ENCODE results near the gene TTLL7. TPM values are rescaled to one million over a fixed set of nuclear protein-coding genes. Genes with fewer than 3 reads are reported as not detected.

Gene TTLL7
- total and polyA plus RNA-seq, 2 donors (not counting 1 experiment from before 2014, with no cell fraction given): 0.01 TPM; not detected in 1

GRCh38 chr1:83822208-83822607 lies 176.7 kb downstream of the TTLL7 start:
- Histone ChIP-seq H3K79me2 (ENCODE audit: control insufficient read depth, insufficient read depth, low read length) (no peaks in the 10 kb centered on the region), H3K4me3 (ENCODE audit: control extremely low read depth in 1 of 5, extremely low read depth in 1 of 5, insufficient read depth in 1 of 5, low read depth in 2 of 5, low read length in 4 of 5) (no peak overlapping the region), H3K9me3 (ENCODE audit: control extremely low read depth in 1 of 3, control insufficient read depth in 2 of 3, insufficient read depth in 1 of 3, low read length in 2 of 3) (peaks cover 0 to 5% (median 2%) of the 10 kb centered on the region in 3 donors), H3K4me1 (ENCODE audit: control insufficient read depth in 2 of 2, insufficient read depth in 2 of 2, low read length in 2 of 2) (peaks cover 6 to 7% of the 10 kb centered on the region in 2 donors), H3K27me3 (replicated peaks in 1 of 4; ENCODE audit: control extremely low read depth in 1 of 4, control insufficient read depth in 3 of 4, insufficient read depth in 4 of 4, low read length in 3 of 4) (no peaks in the 10 kb centered on the region), H3K27ac (ENCODE audit: low read length in 2 of 2) (no peak overlapping the region), H3K4me2 (replicated peaks; ENCODE audit: low read depth, low read length, poor library complexity, severe bottlenecking) (no peak overlapping the region), H3K36me3 (replicated peaks in 1 of 2; ENCODE audit: control extremely low read depth in 1 of 2, control insufficient read depth in 1 of 2, extremely low read depth in 1 of 2, insufficient read depth in 2 of 2, low read length in 1 of 2) (no peaks in the 10 kb centered on the region), H2AFZ (ENCODE audit: insufficient read depth, low read depth, low read length, poor library complexity, severe bottlenecking) (no peak overlapping the region), H3K9ac (ENCODE audit: low read length) (no peak overlapping the region), H4K20me1 (ENCODE audit: control insufficient read depth, insufficient read depth, low read length, poor library complexity, severe bottlenecking) (no peaks in the 10 kb centered on the region)
- TF ChIP-seq EZH2 (IDR thresholded peaks at IDR 0.05; ENCODE audit: borderline replicate concordance, insufficient read depth, low read depth, low read length, poor library complexity, severe bottlenecking) (no peak), CTCF (IDR thresholded peaks at IDR 0.05) (no peak)
- Mint-ChIP-seq H3K9me3 (ENCODE audit: insufficient read depth) (peaks cover 4% of the 10 kb centered on the region), H3K4me3 (no peak overlapping the region), H3K27me3 (no peaks in the 10 kb centered on the region), H3K4me1 (peaks cover 15% of the 10 kb centered on the region), H3K27ac (no peak overlapping the region)
- no peak for DNase-seq
- ATAC-seq (ENCODE audit: low read depth): no peak
- ChIA-PET CTCF (no interaction called here), POLR2A (no interaction called here)
- WGBS (ENCODE audit: insufficient coverage): 90% methylated on average over 3 of the region's 3 CpGs
- intact Hi-C loops (cut with micrococcal nuclease): no loop called here

GRCh38 chr1:83819436-83819835 lies 179.5 kb downstream of the TTLL7 start:
- H3K36me3 ChIP-seq (replicated peaks in 1 of 2; ENCODE audit: control extremely low read depth in 1 of 2, control insufficient read depth in 1 of 2, extremely low read depth in 1 of 2, insufficient read depth in 2 of 2, low read length in 1 of 2): no peaks in the 10 kb centered on the region
- no CpG with 5 or more reads among the region's 1 CpG for WGBS (ENCODE audit: insufficient coverage)
- no peaks in the 10 kb centered on the region for H3K79me2 ChIP-seq (ENCODE audit: control insufficient read depth, insufficient read depth, low read length)
- H3K4me1 ChIP-seq (ENCODE audit: control insufficient read depth in 2 of 2, insufficient read depth in 2 of 2, low read length in 2 of 2): peaks cover 6 to 7% of the 10 kb centered on the region in 2 donors
- no peaks in the 10 kb centered on the region for H3K27me3 Mint-ChIP-seq
- no peaks in the 10 kb centered on the region for H3K27me3 ChIP-seq (replicated peaks in 1 of 4; ENCODE audit: control extremely low read depth in 1 of 4, control insufficient read depth in 3 of 4, insufficient read depth in 4 of 4, low read length in 3 of 4)
- TF ChIP-seq CTCF (IDR thresholded peaks at IDR 0.05): no peak
- TF ChIP-seq EZH2 (IDR thresholded peaks at IDR 0.05; ENCODE audit: borderline replicate concordance, insufficient read depth, low read depth, low read length, poor library complexity, severe bottlenecking): no peak
- ATAC-seq (ENCODE audit: low read depth) (no peak), DNase-seq (no peak)
- no peak overlapping the region for H3K4me3 Mint-ChIP-seq
- POLR2A ChIA-PET: no interaction called here
- H3K4me1 Mint-ChIP-seq: peaks cover 15% of the 10 kb centered on the region
- H3K4me3 ChIP-seq (ENCODE audit: control extremely low read depth in 1 of 5, extremely low read depth in 1 of 5, insufficient read depth in 1 of 5, low read depth in 2 of 5, low read length in 4 of 5): no peak overlapping the region
- H3K9ac ChIP-seq (ENCODE audit: low read length): no peak overlapping the region
- H4K20me1 ChIP-seq (ENCODE audit: control insufficient read depth, insufficient read depth, low read length, poor library complexity, severe bottlenecking): no peaks in the 10 kb centered on the region
- intact Hi-C loops (cut with micrococcal nuclease): no loop called here
- H3K4me2 ChIP-seq (replicated peaks; ENCODE audit: low read depth, low read length, poor library complexity, severe bottlenecking): no peak overlapping the region
- CTCF ChIA-PET: no interaction called here
- no peak overlapping the region for H3K27ac ChIP-seq (ENCODE audit: low read length in 2 of 2)
- H2AFZ ChIP-seq (ENCODE audit: insufficient read depth, low read depth, low read length, poor library complexity, severe bottlenecking): no peak overlapping the region
- H3K9me3 Mint-ChIP-seq (ENCODE audit: insufficient read depth): peaks cover 4% of the 10 kb centered on the region
- H3K9me3 ChIP-seq (ENCODE audit: control extremely low read depth in 1 of 3, control insufficient read depth in 2 of 3, insufficient read depth in 1 of 3, low read length in 2 of 3): peaks cover 0 to 5% (median 2%) of the 10 kb centered on the region in 3 donors
- H3K27ac Mint-ChIP-seq: no peak overlapping the region

All from B cell (primary cell).